Liver (tissue), 9 donors: ENCODE measurements around the gene PLEKHA5. TPM values are rescaled to one million over a fixed set of nuclear protein-coding genes. Genes with fewer than 3 reads are reported as not detected.

ENCODE experiments used
- DNase-seq: peaks from one replicate; pipeline ENCODE4 v3.0.0-alpha.2; 2017; ENCODE audit warnings: low spot score
- H3K27ac ChIP-seq, 2 donors: one replicate each; pipeline ENCODE4 v1.7.0; 2013; ENCODE audit warnings: inconsistent platforms in 2 of 2, low read length in 2 of 2, control low read depth in 1 of 2, low read depth in 1 of 2, mild to moderate bottlenecking in 1 of 2
- H3K27me3 ChIP-seq, 4 donors: one replicate each; pipeline versions ENCODE4 v1.6.1 to v1.7.0; 2013; ENCODE audit warnings: low read length in 3 of 4, inconsistent platforms in 1 of 4, mild to moderate bottlenecking in 1 of 4, moderate library complexity in 1 of 4; ENCODE audit not compliant: control insufficient read depth in 4 of 4, insufficient read depth in 4 of 4
- H3K36me3 ChIP-seq, 4 donors: one replicate each; pipeline versions ENCODE4 v1.6.1 to v1.7.0; 2013; ENCODE audit warnings: low read length in 3 of 4, mild to moderate bottlenecking in 3 of 4, low read depth in 1 of 4, moderate library complexity in 1 of 4; ENCODE audit not compliant: control insufficient read depth in 4 of 4, insufficient read depth in 3 of 4
- H3K4me1 ChIP-seq, 4 donors: one replicate each; pipeline versions ENCODE4 v1.6.1 to v1.7.0; 2013; ENCODE audit warnings: low read length in 3 of 4, mild to moderate bottlenecking in 3 of 4, moderate library complexity in 1 of 4; ENCODE audit not compliant: control insufficient read depth in 4 of 4, insufficient read depth in 4 of 4
- H3K4me3 ChIP-seq, 3 donors: one replicate each; pipeline versions ENCODE4 v1.6.1 to v1.7.0; 2013; ENCODE audit warnings: low read length in 3 of 3, control low read depth in 1 of 3, low read depth in 1 of 3, mild to moderate bottlenecking in 1 of 3
- H3K9ac ChIP-seq, 2 donors: one replicate each; pipeline ENCODE4 v1.7.0; 2013; ENCODE audit warnings: low read length in 2 of 2, mild to moderate bottlenecking in 2 of 2, moderate library complexity in 2 of 2, control low read depth in 1 of 2, low read depth in 1 of 2
- H3K9me3 ChIP-seq, 4 donors: one replicate each; pipeline versions ENCODE4 v1.6.1 to v1.7.0; 2013; ENCODE audit warnings: low read length in 3 of 4; ENCODE audit not compliant: control insufficient read depth in 4 of 4
- EGR1 ChIP-seq, 2 donors: IDR thresholded peaks; 2 replicates each; pipeline ENCODE4 v1.6.1; 2016 to 2018; ENCODE audit warnings: antibody characterized with exemption in 2 of 2, low read depth in 2 of 2
- FOXA1 ChIP-seq: IDR thresholded peaks from 2 replicates; pipeline ENCODE4 v1.6.1; 2016; ENCODE audit warnings: antibody characterized with exemption
- FOXA2 ChIP-seq: IDR thresholded peaks from 2 replicates; pipeline ENCODE4 v1.6.1; 2016; ENCODE audit warnings: antibody characterized with exemption
- GABPA ChIP-seq, 2 donors: IDR thresholded peaks in 1 of 2; conservative IDR thresholded peaks in 1 of 2; 2 replicates each; pipeline ENCODE4 v1.6.1; 2016; ENCODE audit warnings: antibody characterized with exemption in 2 of 2, mild to moderate bottlenecking in 1 of 2, moderate library complexity in 1 of 2
- HNF4A ChIP-seq, 2 donors: conservative IDR thresholded peaks; 2 replicates each; pipeline ENCODE4 v1.6.1; 2016; ENCODE audit warnings: antibody characterized with exemption in 2 of 2, mild to moderate bottlenecking in 2 of 2
- HNF4G ChIP-seq: IDR thresholded peaks from 2 replicates; pipeline ENCODE4 v1.6.1; 2016; ENCODE audit warnings: antibody characterized with exemption
- JUND ChIP-seq, 2 donors: IDR thresholded peaks; 2 replicates each; pipeline ENCODE4 v1.6.1; 2016; ENCODE audit warnings: antibody characterized with exemption in 2 of 2
- NR2F2 ChIP-seq: IDR thresholded peaks from 2 replicates; pipeline ENCODE4 v1.6.1; 2016; ENCODE audit warnings: antibody characterized with exemption
- RAD21 ChIP-seq, 2 donors: IDR thresholded peaks; 2 replicates each; pipeline ENCODE4 v1.6.1; 2016; ENCODE audit warnings: antibody characterized with exemption in 2 of 2, mild to moderate bottlenecking in 2 of 2
- RXRA ChIP-seq, 2 donors: IDR thresholded peaks; 2 replicates each; pipeline ENCODE4 v1.6.1; 2017 to 2018; ENCODE audit warnings: antibody characterized with exemption in 2 of 2, mild to moderate bottlenecking in 1 of 2
- SP1 ChIP-seq: IDR thresholded peaks from 2 replicates; pipeline ENCODE4 v1.6.1; 2018; ENCODE audit warnings: antibody characterized with exemption, mild to moderate bottlenecking
- TAF1 ChIP-seq: conservative IDR thresholded peaks from 2 replicates; pipeline ENCODE4 v1.6.1; 2016; ENCODE audit warnings: antibody characterized with exemption, mild to moderate bottlenecking
- YY1 ChIP-seq: IDR thresholded peaks from 2 replicates; pipeline ENCODE4 v1.6.1; 2016; ENCODE audit warnings: antibody characterized with exemption, mild to moderate bottlenecking
- WGBS: extraction: QIAGEN DNeasy Blood & Tissue Kit; methylation state at CpG from one replicate; pipeline ENCODE4 v1.1.7; 2013; 5-methylcytosine and 5-hydroxymethylcytosine counted together
- polyA plus RNA-seq, 2 donors: library from polyadenylated mRNA; stranded (reverse) in 1 of 2; unstranded in 1 of 2; fragments of 200-250 nt in 1 of 2; fragments of >200 nt in 1 of 2; fragmentation: Nextera tagmentation in 1 of 2; extraction: Ambion mirVana in 1 of 2; gene quantifications; one replicate each; pipeline versions ENCODE4 v1.2.1 to v1.2.3, GENCODE V29; 2013 to 2015
- total RNA-seq, 2 donors: library from RNA; depleted of rRNA; stranded (reverse); fragments of >200 nt; gene quantifications; one replicate each; pipeline ENCODE4 v1.2.3, GENCODE V29; 2014
- TF ChIP-seq, protein P1 (sequence below): IDR thresholded peaks from 2 replicates; pipeline ENCODE4 v1.6.1; 2016; ENCODE audit warnings: antibody characterized with exemption
- TF ChIP-seq, protein P2 (sequence below): IDR thresholded peaks from 2 replicates; pipeline ENCODE4 v1.6.1; 2016; ENCODE audit warnings: antibody characterized with exemption
- TF ChIP-seq, protein P3 (sequence below): IDR thresholded peaks from 2 replicates; pipeline ENCODE4 v1.6.1; 2016; ENCODE audit warnings: antibody characterized with exemption
- TF ChIP-seq, protein P4 (sequence below): fragments of 150-350 bp; IDR thresholded peaks from 2 replicates; pipeline ENCODE4 v1.5.1; 2017; ENCODE audit warnings: improper control_type of control experiment, low read depth, low read length; ENCODE audit not compliant: missing input control
- donor health status: healthy.
- donor health status: healthy.
- donor health status: healthy.
- donor health status: healthy.
- donor health status: healthy.

Gene PLEKHA5
- total and polyA plus RNA-seq, 4 donors = 4.6 to 25.5 (median 16.8) TPM

DNA sequence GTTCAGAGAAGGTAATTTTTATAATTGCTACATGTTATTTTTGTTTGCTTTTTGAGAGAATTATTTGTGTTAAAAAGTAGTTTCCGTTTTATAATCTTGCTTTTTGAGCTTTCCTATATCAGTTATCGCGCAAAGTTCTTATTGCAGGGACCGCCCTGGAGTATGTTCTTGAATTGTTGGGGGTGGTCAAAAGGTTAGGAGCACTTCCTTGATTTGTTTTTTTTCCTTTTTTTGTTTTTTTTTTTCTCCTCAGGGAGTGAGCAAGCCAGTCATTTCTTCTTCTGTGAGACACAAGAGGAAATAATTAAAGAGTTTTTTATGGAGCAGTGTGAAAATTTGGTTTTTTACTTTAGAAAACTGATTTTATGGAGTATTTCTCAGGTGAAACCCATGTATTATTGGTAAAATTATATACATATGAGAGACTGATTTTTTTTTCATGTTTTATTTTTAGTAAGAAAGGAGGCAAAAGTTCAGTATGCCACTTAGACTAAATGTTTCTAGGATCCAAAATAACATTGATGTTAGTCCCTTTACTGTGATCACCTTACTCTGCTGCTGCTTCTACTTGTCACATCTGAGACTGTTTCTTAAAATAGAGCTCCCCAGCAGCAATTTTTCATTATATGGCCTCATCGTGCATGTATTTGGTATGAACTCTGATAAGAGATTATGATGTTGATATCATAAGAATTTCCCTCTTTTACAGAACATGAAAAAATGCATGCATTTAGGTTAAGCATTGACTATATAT is 26.6 kb downstream of the PLEKHA5 start (continued):
- TF ChIP-seq HNF4G (no peak), EGR1 (IDR thresholded peaks at IDR 0.05; ENCODE audit: low read depth in 2 of 2) (no peak), JUND (IDR thresholded peaks at IDR 0.05) (no peak), RXRA (IDR thresholded peaks at IDR 0.05) (no peak), FOXA2 (no peak), RAD21 (IDR thresholded peaks at IDR 0.05) (no peak), HNF4A (conservative IDR thresholded peaks at IDR 0.05) (no peak), TAF1 (no peak)
- TF ChIP-seq, protein P1, sequence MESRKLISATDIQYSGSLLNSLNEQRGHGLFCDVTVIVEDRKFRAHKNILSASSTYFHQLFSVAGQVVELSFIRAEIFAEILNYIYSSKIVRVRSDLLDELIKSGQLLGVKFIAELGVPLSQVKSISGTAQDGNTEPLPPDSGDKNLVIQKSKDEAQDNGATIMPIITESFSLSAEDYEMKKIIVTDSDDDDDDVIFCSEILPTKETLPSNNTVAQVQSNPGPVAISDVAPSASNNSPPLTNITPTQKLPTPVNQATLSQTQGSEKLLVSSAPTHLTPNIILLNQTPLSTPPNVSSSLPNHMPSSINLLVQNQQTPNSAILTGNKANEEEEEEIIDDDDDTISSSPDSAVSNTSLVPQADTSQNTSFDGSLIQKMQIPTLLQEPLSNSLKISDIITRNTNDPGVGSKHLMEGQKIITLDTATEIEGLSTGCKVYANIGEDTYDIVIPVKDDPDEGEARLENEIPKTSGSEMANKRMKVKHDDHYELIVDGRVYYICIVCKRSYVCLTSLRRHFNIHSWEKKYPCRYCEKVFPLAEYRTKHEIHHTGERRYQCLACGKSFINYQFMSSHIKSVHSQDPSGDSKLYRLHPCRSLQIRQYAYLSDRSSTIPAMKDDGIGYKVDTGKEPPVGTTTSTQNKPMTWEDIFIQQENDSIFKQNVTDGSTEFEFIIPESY = no peak
- TF ChIP-seq, protein P2, sequence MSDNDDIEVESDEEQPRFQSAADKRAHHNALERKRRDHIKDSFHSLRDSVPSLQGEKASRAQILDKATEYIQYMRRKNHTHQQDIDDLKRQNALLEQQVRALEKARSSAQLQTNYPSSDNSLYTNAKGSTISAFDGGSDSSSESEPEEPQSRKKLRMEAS = no peak

DNA sequence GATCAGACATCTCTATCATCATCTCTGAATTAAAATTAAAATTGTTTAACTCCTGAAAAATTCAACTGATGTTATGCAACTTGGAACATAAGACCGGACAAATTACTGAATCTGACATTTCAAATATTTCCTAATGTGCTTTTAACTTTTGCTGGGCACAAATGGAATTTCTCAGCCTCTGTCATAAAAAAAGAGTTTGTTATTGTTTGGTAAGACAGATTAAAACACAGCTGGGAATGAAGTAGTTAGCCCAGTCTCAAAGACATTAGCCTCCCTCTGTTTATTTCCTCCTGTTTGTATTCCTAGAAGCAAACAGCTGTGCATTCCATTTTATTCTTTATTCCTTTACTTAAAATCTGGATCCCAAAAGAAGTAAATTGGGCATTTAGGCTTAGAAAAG is 29.4 kb downstream of the PLEKHA5 start:
- Histone ChIP-seq H3K27me3 (no peaks in the 10 kb centered on the region), H3K4me3 (no peak overlapping the region), H3K36me3 (no peaks in the 10 kb centered on the region), H3K27ac (no peak overlapping the region), H3K4me1 (peaks cover 2 to 9% (median 4%) of the 10 kb centered on the region in 4 donors), H3K9ac (no peak overlapping the region), H3K9me3 (no peaks in the 10 kb centered on the region)
- TF ChIP-seq RXRA (IDR thresholded peaks at IDR 0.05) = no peak
- TF ChIP-seq, protein P3, sequence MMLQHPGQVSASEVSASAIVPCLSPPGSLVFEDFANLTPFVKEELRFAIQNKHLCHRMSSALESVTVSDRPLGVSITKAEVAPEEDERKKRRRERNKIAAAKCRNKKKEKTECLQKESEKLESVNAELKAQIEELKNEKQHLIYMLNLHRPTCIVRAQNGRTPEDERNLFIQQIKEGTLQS = no peak
- no peak for TF ChIP-seq TAF1
- no peak for TF ChIP-seq FOXA1
- TF ChIP-seq SP1 = no peak
- no peak for TF ChIP-seq HNF4A (conservative IDR thresholded peaks at IDR 0.05)
- no peak for TF ChIP-seq EGR1 (IDR thresholded peaks at IDR 0.05; ENCODE audit: low read depth in 2 of 2)
- TF ChIP-seq, protein P1 = no peak
- TF ChIP-seq FOXA2 = no peak
- no peak for TF ChIP-seq YY1
- TF ChIP-seq, protein P4, sequence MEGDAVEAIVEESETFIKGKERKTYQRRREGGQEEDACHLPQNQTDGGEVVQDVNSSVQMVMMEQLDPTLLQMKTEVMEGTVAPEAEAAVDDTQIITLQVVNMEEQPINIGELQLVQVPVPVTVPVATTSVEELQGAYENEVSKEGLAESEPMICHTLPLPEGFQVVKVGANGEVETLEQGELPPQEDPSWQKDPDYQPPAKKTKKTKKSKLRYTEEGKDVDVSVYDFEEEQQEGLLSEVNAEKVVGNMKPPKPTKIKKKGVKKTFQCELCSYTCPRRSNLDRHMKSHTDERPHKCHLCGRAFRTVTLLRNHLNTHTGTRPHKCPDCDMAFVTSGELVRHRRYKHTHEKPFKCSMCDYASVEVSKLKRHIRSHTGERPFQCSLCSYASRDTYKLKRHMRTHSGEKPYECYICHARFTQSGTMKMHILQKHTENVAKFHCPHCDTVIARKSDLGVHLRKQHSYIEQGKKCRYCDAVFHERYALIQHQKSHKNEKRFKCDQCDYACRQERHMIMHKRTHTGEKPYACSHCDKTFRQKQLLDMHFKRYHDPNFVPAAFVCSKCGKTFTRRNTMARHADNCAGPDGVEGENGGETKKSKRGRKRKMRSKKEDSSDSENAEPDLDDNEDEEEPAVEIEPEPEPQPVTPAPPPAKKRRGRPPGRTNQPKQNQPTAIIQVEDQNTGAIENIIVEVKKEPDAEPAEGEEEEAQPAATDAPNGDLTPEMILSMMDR = no peak
- no peak for TF ChIP-seq JUND (IDR thresholded peaks at IDR 0.05)
- TF ChIP-seq HNF4G = no peak
- no peak for TF ChIP-seq NR2F2
- TF ChIP-seq GABPA (IDR thresholded peaks at IDR 0.05 in 1 of 2, conservative IDR thresholded peaks at IDR 0.05 in 1 of 2) = no peak
- 36% methylated on average over 1 of the region's 1 CpG for WGBS
- no peak for DNase-seq
